ENCODE results near the gene ZSWIM7.
"Not testable (repeated sequence)": the region's sequence is repeated elsewhere in the genome, so short reads cannot be mapped to it uniquely, and the experiment has no call there.

ZSWIM7 gene

DNA sequence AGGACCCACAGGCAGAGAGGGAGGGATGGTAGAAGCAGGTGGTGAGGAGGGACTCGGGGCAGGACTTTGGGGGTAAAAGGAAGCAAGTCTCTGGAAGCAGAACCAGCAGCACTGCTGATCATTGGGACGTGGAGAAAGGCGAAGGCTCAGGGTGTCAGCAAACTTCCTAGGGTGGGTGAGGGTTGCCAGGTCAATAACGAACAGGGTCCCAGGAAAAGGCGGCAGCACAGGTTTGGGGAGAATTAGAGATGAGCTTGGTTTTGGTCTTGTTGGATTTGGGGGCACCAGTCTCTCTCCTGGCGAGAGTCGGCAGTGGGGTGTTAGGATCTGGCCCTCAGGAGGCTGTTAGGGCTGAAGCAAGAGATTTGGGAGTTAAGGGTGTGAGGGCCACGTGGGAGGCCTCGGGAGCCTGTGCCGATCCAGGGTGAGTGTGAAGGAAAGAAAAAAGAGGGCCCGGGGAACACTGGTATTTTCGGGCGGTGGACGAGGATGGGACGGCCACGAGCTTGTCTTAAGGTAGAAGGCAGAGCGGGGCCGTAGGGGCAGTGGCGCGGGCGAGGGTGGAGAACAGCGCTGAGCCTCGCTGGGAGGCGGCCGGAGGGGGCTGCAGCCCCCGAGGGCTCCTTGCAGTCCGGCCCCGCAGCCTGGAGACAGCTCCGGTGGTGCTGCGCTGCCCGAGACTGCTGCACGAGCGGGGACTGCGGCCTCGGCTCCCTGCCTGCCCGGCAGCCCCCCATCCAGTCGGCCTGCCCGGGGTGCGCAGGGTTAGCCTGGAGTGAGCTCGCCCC is 55.3 kb downstream of the ZSWIM7 start:
- in situ Hi-C loops (cut with HindIII; ENCODE audit: low pct_ligation_motif_present, low pct_unique_long_range_greater_than_20kb, low sequenced_read_pairs) = no loop called here
- DNase-seq = no peak

DNA sequence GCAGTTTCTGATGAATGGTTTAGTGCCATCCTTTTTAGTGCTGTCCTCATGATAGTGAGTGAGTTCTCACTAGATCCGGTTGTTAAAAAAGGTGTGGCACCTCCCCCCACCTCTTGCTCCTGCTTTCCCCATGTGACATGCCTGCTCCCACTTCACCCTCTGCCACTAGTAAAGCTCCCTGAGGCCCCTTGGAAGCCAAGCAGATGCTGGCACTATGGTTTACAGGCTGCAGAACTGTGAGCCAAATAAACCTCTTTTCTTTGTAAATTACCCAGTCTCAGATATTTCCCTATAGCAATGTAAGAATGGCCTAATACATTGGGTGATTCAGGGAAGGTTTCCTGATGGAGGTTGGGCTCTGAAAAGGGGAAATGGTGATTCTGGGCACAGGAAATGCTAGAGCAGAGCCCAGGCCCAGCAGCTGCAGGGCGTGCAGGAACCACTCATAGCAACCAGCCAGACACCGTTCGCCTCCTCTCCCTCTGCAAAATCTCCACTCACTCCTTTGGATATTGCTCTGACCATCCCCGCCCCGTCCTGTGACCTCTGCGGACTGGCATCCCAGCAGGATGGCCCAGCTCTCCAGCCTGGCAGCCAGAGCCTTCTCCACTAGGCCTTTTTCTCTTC is 57.2 kb downstream of the ZSWIM7 start:
- in situ Hi-C loops (cut with HindIII; ENCODE audit: low pct_ligation_motif_present, low pct_unique_long_range_greater_than_20kb, low sequenced_read_pairs) = no loop called here

DNA sequence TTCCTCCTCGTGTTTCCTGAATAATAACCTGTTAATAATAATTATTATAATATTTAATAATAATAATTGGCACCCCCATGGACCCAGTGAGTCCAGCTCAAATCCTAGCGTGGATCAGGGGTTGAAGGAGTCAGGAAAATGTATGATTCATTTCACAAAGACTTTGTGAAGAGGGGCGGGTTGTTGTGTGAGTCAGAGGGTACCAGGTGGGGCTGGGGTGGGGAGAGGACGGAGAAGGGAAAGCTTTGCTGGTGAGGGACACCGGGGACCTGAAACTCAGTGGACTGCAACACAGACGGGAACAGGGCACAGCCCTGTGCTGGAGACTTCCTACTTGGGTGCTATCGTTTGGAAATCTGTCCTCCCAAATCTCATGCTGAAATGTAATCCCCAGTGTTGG is 57.7 kb downstream of the ZSWIM7 start:
- no peak for DNase-seq
- in situ Hi-C loops (cut with HindIII; ENCODE audit: low pct_ligation_motif_present, low pct_unique_long_range_greater_than_20kb, low sequenced_read_pairs) = no loop called here

More for the DNA sequence above, 57.2 kb downstream of the ZSWIM7 start:
- no peak for DNase-seq

DNA sequence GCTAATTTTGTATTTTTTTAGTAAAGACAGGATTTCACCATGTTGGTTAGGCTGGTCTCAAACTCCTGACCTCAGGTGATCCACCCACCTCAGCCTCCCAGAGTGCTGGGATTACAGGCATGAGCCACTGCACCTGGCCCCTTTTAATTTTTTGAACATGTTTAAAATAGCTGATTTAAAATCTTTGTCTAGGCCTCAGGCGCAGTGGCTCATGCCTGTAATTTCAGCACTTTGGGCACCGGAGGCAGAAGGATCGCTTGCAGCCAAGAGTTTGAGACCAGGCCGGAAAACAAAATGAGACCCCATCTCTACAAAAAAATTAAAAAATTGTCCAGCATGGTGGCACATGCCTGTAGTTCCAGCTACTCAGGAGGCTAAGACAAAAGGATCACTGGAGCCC is 63.0 kb downstream of the ZSWIM7 start:
- DNase-seq; in situ Hi-C loops (cut with HindIII; ENCODE audit: low pct_ligation_motif_present, low pct_unique_long_range_greater_than_20kb, low sequenced_read_pairs): not testable (repeated sequence)

DNA sequence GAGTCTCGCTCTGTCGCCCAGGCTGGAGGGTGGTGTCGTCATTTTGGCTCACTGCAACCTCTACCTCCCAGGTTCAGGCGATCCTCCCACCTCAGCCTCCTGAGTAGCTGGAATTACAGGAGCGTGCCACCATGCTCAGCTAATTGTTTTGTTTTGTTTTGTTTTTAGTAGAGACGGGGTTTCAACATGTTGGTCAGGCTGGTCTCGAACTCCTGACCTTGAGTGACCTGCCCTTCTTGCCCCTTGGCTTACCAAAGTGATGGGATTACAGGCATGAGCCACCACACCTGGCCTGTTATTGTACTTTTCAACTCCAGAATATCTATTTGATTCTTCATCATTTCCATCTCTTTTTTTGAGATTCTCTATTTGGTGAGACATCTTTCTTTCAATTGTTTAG is 63.6 kb downstream of the ZSWIM7 start:
- in situ Hi-C loops (cut with HindIII; ENCODE audit: low pct_ligation_motif_present, low pct_unique_long_range_greater_than_20kb, low sequenced_read_pairs) = no loop called here

DNA sequence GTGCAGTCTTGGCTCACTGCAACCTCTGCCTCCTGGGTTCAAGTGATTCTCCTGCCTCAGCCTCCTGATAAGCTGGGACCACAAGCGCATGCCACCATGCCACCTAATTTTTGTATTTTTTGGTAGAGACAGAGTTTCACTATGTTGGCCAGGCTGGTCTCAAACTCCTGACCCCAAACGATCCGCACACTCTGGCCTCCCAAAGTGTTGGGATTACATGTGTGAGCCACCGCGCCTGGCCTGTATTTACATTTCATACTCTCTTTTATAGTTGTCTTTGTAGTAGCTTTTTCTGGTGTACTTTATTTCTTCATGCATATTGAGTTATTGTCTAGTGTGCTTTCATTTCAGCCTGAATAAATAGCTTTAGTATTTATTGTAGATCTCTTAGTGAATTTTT is 64.6 kb downstream of the ZSWIM7 start:
- in situ Hi-C loops (cut with HindIII; ENCODE audit: low pct_ligation_motif_present, low pct_unique_long_range_greater_than_20kb, low sequenced_read_pairs) = no loop called here
- DNase-seq = no peak

More for the DNA sequence above, 63.6 kb downstream of the ZSWIM7 start:
- DNase-seq = no peak

DNA sequence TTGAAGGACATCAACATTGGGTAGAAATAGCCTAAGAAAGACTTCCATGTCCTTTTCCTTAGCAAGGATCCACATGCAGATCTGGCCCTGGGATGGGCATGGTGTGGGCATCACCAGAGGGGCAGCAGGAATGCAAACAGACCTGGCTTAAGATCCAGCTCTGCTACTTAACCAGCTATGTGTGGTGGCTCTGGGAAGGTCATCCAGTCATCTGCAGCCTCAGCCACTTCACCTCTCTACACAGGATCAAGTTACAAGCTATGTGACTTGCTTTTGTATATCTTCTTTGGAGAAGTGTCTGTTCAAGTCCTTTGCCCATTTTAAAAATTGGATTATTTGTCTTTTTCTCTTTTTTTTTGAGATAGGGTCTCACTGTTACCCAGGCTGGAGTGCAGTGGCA is 68.1 kb downstream of the ZSWIM7 start:
- in situ Hi-C loops (cut with HindIII; ENCODE audit: low pct_ligation_motif_present, low pct_unique_long_range_greater_than_20kb, low sequenced_read_pairs) = no loop called here
- no peak for DNase-seq

DNA sequence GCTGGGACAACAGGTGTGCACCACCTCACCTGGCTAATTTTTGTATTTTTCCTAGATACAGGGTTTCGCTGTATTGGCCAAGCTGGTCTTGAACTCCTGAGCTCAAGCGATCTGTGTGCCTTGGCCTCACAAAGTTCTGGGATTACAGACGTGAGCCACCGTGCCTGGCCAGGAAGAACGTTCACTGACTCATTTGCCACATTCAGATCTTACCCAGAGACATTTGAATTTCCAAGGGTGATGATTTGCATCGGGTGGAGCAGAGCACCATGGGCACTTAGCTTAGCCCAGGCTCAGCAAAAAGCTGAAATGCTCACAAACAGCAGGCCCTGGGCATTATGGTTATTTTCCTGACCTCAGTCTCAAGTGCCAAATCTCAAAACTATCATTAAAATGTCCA is 69.1 kb downstream of the ZSWIM7 start:
- no peak for DNase-seq
- in situ Hi-C loops (cut with HindIII; ENCODE audit: low pct_ligation_motif_present, low pct_unique_long_range_greater_than_20kb, low sequenced_read_pairs) = no loop called here

DNA sequence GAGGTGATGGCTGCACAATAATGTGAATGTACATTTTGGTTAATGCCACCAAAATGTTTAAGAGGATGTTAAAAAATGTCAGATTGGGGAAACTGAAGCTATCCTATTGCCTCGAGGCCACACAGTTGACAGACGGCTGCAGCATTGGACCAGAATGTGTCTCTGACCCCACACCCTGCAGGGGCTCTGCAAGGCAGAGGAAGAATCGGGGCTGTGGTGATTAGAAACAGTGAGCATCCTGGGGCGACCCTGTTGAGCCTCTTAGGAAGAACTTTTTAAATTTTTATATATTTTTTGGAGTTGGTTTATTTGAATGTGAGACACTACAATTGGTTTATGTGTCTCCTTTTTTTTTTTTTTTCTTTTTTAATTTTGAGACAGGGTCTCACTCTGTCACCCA is 69.6 kb downstream of the ZSWIM7 start:
- in situ Hi-C loops (cut with HindIII; ENCODE audit: low pct_ligation_motif_present, low pct_unique_long_range_greater_than_20kb, low sequenced_read_pairs) = no loop called here
- DNase-seq = no peak

DNA sequence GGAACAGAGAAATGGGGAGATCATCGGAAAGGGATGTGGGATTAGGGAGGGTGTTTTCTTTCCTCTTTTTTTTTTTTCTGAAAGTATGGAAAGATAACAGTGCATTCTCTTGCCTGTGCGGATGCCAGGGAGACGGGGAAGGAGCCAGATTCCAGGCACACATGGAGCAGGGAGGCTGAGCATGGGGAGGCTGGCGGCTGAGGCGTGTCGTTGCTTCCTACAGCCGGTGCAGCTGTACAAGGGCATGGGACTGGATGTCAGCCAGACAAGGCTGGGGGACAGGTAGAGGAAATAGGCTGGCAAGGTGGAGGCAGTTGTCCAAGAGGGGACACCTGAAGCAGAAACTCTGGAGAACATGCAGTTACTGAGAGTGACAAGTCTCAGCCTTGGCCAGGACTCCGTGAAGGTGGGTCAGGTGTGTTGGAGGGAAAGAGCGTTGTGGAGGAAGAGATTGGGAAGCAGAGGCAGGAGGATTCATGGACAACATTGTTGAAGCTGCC is 71.2 kb downstream of the ZSWIM7 start:
- DNase-seq = no peak
- in situ Hi-C loops (cut with HindIII; ENCODE audit: low pct_ligation_motif_present, low pct_unique_long_range_greater_than_20kb, low sequenced_read_pairs) = no loop called here

Measured in ACHN (cell line).